Endothelial cell of umbilical vein (primary cell): ENCODE results near the gene MED27. TPM values are rescaled to one million over a fixed set of nuclear protein-coding genes. Genes with fewer than 3 reads are reported as not detected.

Experiments used
- BruUV-seq: library from RNA; stranded (reverse); fragments of 400-500 nt; replicated peaks from 2 replicates; lab custom pipeline; 2021; lab: Mats Ljungman, UMichigan
- CTCF ChIA-PET: fragments of 300-600, 350-600 bp; sonication (Branson Sonifier 250); formaldehyde crosslinking; loops from one replicate; lab custom pipeline; 2021; ENCODE audit warnings: antibody characterized with exemption, inconsistent platforms; lab: Charles Lee
- POLR2A ChIA-PET: fragments of 300-600, 350-600 bp; sonication (Branson Sonifier 250); formaldehyde crosslinking; loops from one replicate; lab custom pipeline; 2021; ENCODE audit warnings: antibody characterized with exemption, inconsistent platforms; lab: Charles Lee
- DNase-seq: peaks from one replicate; pipeline ENCODE4 v3.0.0-alpha.2; 2011; ENCODE audit warnings: low read depth, low spot score
- FAIRE-seq: peaks from 2 replicates; lab custom pipeline; 2011; peaks lifted over from hg19 to GRCh38; lab: Jason Lieb, UNC
- H2AFZ ChIP-seq: 2 replicates; pipeline ENCODE4 v1.6.0; 2012; ENCODE audit warnings: low read depth, low read length, control low read depth, inconsistent platforms
- H3K27ac ChIP-seq: 2 replicates; pipeline ENCODE4 v1.5.1; 2011; ENCODE audit warnings: low read depth, mild to moderate bottlenecking, control low read depth, low read length, moderate library complexity; ENCODE audit not compliant: insufficient read depth
- H3K27me3 ChIP-seq, 2 experiments: 2 replicates each; pipeline versions ENCODE4 v1.6.0 to v1.6.1; 2011; ENCODE audit warnings: low read length in 2 of 2, mixed read lengths in 1 of 2; ENCODE audit not compliant: control insufficient read depth in 2 of 2, insufficient read depth in 2 of 2
- H3K36me3 ChIP-seq, 2 experiments: 2 replicates in 1 of 2; 3 replicates in 1 of 2; pipeline ENCODE4 v1.5.1; 2011; ENCODE audit warnings: low read length in 2 of 2, mild to moderate bottlenecking in 1 of 2, moderate library complexity in 1 of 2; ENCODE audit not compliant: control insufficient read depth in 2 of 2, insufficient read depth in 2 of 2; ENCODE audit errors: extremely low read depth in 1 of 2
- H3K4me1 ChIP-seq: 3 replicates; pipeline ENCODE4 v1.5.1; 2011; ENCODE audit warnings: mild to moderate bottlenecking, low read length; ENCODE audit not compliant: control insufficient read depth, insufficient read depth; ENCODE audit errors: extremely low read depth
- H3K4me2 ChIP-seq: 2 replicates; pipeline ENCODE4 v1.6.1; 2011; ENCODE audit warnings: low read length, control low read depth, mixed read lengths; ENCODE audit not compliant: insufficient read depth
- H3K4me3 ChIP-seq, 3 experiments: fragments of 200-600 bp in 1 of 3; sonication (generic), shearing (Covaris generic) in 1 of 3; replicated peaks in 1 of 3; 2 replicates each; pipeline ENCODE4 v1.5.1; 2011 to 2016; ENCODE audit warnings: control low read depth in 3 of 3, low read length in 3 of 3, mild to moderate bottlenecking in 2 of 3, inconsistent platforms in 1 of 3, low read depth in 1 of 3, moderate library complexity in 1 of 3; ENCODE audit not compliant: insufficient read depth in 1 of 3
- H3K79me2 ChIP-seq: 2 replicates; pipeline ENCODE4 v1.6.0; 2012; ENCODE audit warnings: low read length, inconsistent platforms; ENCODE audit not compliant: control insufficient read depth, insufficient read depth
- H3K9ac ChIP-seq: replicated peaks from 2 replicates; pipeline ENCODE3; 2011; ENCODE audit warnings: low read length, control low read depth; ENCODE audit not compliant: insufficient read depth; ENCODE audit errors: extremely low read depth
- H3K9me1 ChIP-seq: replicated peaks from 3 replicates; pipeline ENCODE4 v1.6.0; 2011; ENCODE audit warnings: mild to moderate bottlenecking, low read length; ENCODE audit not compliant: control insufficient read depth, insufficient read depth; ENCODE audit errors: extremely low read depth
- H3K9me3 ChIP-seq: replicated peaks from 2 replicates; pipeline ENCODE4 v1.5.1; 2012; ENCODE audit warnings: low read length, inconsistent platforms; ENCODE audit not compliant: control insufficient read depth, insufficient read depth
- H4K20me1 ChIP-seq: replicated peaks from 2 replicates; pipeline ENCODE3; 2011; ENCODE audit warnings: mild to moderate bottlenecking, low read length; ENCODE audit not compliant: control insufficient read depth, insufficient read depth; ENCODE audit errors: extremely low read depth
- CTCF ChIP-seq, 2 donors: IDR thresholded peaks; 1 replicate in 1 of 2; 2 replicates in 1 of 2; pipeline ENCODE4 v1.5.1; 2011; ENCODE audit warnings: low read length in 2 of 2, mild to moderate bottlenecking in 2 of 2, moderate library complexity in 2 of 2, control low read depth in 1 of 2, inconsistent platforms in 1 of 2, low read depth in 1 of 2; ENCODE audit not compliant: insufficient read depth in 1 of 2; ENCODE audit errors: extremely low read depth in 1 of 2
- EZH2 ChIP-seq: IDR thresholded peaks from 2 replicates; pipeline ENCODE4 v1.6.1; 2012; ENCODE audit warnings: borderline replicate concordance, low read depth, mild to moderate bottlenecking, moderate library complexity, low read length, inconsistent platforms; ENCODE audit not compliant: severe bottlenecking
- FOS ChIP-seq: IDR thresholded peaks from 2 replicates; pipeline ENCODE4 v1.6.1; 2011; ENCODE audit warnings: mild to moderate bottlenecking, low read length, moderate library complexity, borderline replicate concordance; ENCODE audit not compliant: insufficient read depth
- GATA2 ChIP-seq: IDR thresholded peaks from 2 replicates; pipeline ENCODE4 v1.7.0; 2011; ENCODE audit warnings: low read depth, mild to moderate bottlenecking, moderate library complexity, mixed read lengths, low read length; ENCODE audit not compliant: insufficient read length, insufficient read depth
- JUN ChIP-seq: IDR thresholded peaks from 2 replicates; pipeline ENCODE4 v1.6.1; 2011; ENCODE audit warnings: borderline replicate concordance, low read depth; ENCODE audit not compliant: insufficient read length, insufficient read depth
- MAX ChIP-seq: IDR thresholded peaks from 2 replicates; pipeline ENCODE4 v1.6.1; 2011; ENCODE audit not compliant: insufficient read depth, insufficient read length
- MYC ChIP-seq: IDR thresholded peaks from one replicate; pipeline ENCODE4 v1.6.1; 2011; ENCODE audit warnings: mild to moderate bottlenecking, low read depth, low read length
- POLR2A ChIP-seq: IDR thresholded peaks from 2 replicates; pipeline ENCODE4 v1.6.1; 2012; ENCODE audit warnings: low read depth, mild to moderate bottlenecking, control low read depth, low read length
- POLR2AphosphoS5 ChIP-seq: IDR thresholded peaks from 2 replicates; pipeline ENCODE4 v1.6.1; 2012; ENCODE audit warnings: low read depth, mild to moderate bottlenecking, control low read depth, low read length, moderate library complexity; ENCODE audit not compliant: insufficient read depth
- dilution Hi-C: fragments of 300-500 bp; cut with MboI; formaldehyde crosslinking; loops from one replicate; pipeline ENCODE4 v1.15.0; 2019; ENCODE audit warnings: low sequenced_read_pairs; ENCODE audit not compliant: extremely low pct_ligation_motif_present
- intact Hi-C: fragments of 100-400 bp; cut with micrococcal nuclease; formaldehyde crosslinking; loops from one replicate; pipeline ENCODE4 v1.10.0; 2022
- polyA plus RNA-seq, 4 experiments: library from polyadenylated mRNA; depleted of rRNA in 3 of 4; stranded (reverse) in 3 of 4; unstranded in 1 of 4; fragments of >200 nt; gene quantifications; 2 replicates each; pipeline versions ENCODE4 v1.2.1 to v1.2.3, GENCODE V29; 2011 to 2012; ENCODE audit warnings: missing spikeins in 1 of 4
- total RNA-seq: library from RNA; stranded (reverse); gene quantifications from 2 replicates; pipeline ENCODE4 v1.2.3, GENCODE V29; 2021

Gene MED27
- total and polyA plus RNA-seq, 2 donors (not counting 3 experiments of a cell fraction or from before 2014, with no cell fraction given): 27.9 to 47.8 TPM

- BruUV-seq: no TSS peak
- dilution Hi-C loops: no loop called here
Measured at GRCh38 chr9:131965103-131965502, 114.6 kb downstream of the MED27 start.

GRCh38 chr9:131963072-131964030, 116.3 kb downstream of the MED27 start:
- Histone ChIP-seq H3K9ac (no peak overlapping the region), H3K79me2 (no peaks in the 10 kb centered on the region), H3K9me3 (no peaks in the 10 kb centered on the region), H3K4me3 (no peak overlapping the region), H4K20me1 (no peaks in the 10 kb centered on the region), H3K4me2 (no peak overlapping the region), H3K27me3 (no peaks in the 10 kb centered on the region), H3K27ac (no peak overlapping the region), H2AFZ (no peak overlapping the region), H3K9me1 (no peaks in the 10 kb centered on the region), H3K36me3 (no peaks in the 10 kb centered on the region), H3K4me1 (no peaks in the 10 kb centered on the region)
- POLR2A ChIA-PET: no interaction called here
- dilution Hi-C loops: no loop called here
- CTCF ChIA-PET: interaction anchor here (1.3 to 1.5 kb wide), 2 partner anchors 11 to 13 kb away, joined by 4 read pairs; no protein-coding TSS in a partner anchor
- intact Hi-C loops: no loop called here
- BruUV-seq: no TSS peak
- TF ChIP-seq MAX (no peak), CTCF (IDR thresholded peaks at IDR 0.05; ENCODE audit: extremely low read depth in 1 of 2, insufficient read depth in 1 of 2, low read depth in 1 of 2, low read length in 2 of 2) (no peak), JUN (no peak), POLR2A (no peak), MYC (no peak), GATA2 (no peak), FOS (no peak), EZH2 (no peak), POLR2AphosphoS5 (no peak)
- DNase-seq (no peak), FAIRE-seq (no peak)

More at GRCh38 chr9:131965103-131965502, 114.6 kb downstream of the MED27 start:
- H3K4me2 ChIP-seq: no peak overlapping the region
- POLR2A ChIA-PET: no interaction called here
- H3K36me3 ChIP-seq: no peaks in the 10 kb centered on the region
- H3K4me1 ChIP-seq: no peaks in the 10 kb centered on the region
- no peaks in the 10 kb centered on the region for H3K79me2 ChIP-seq
- no peak overlapping the region for H3K27ac ChIP-seq
- H3K9ac ChIP-seq: no peak overlapping the region
- no peak overlapping the region for H2AFZ ChIP-seq
- H3K9me3 ChIP-seq: no peaks in the 10 kb centered on the region
- no peaks in the 10 kb centered on the region for H3K9me1 ChIP-seq
- H4K20me1 ChIP-seq: no peaks in the 10 kb centered on the region
- H3K4me3 ChIP-seq: no peak overlapping the region
- no peak for DNase-seq
- CTCF ChIA-PET: no interaction called here
- H3K27me3 ChIP-seq: no peaks in the 10 kb centered on the region
- intact Hi-C loops: no loop called here
- no peak for FAIRE-seq
- TF ChIP-seq GATA2: no peak
- TF ChIP-seq MAX: no peak
- no peak for TF ChIP-seq MYC
- TF ChIP-seq FOS: no peak
